Muscle layer of duodenum (tissue), 2 donors: ENCODE results near the gene CACNA1B.

Source experiments
- H3K27ac ChIP-seq: one replicate; pipeline ENCODE4 v1.7.0; 2013; ENCODE audit warnings: mild to moderate bottlenecking, low read length
- H3K27me3 ChIP-seq: one replicate; pipeline ENCODE4 v1.7.0; 2013; ENCODE audit warnings: low read depth, mild to moderate bottlenecking, control low read depth, low read length
- H3K36me3 ChIP-seq, 2 donors: one replicate each; pipeline ENCODE4 v1.7.0; 2013; ENCODE audit warnings: low read length in 2 of 2, control low read depth in 1 of 2, mild to moderate bottlenecking in 1 of 2; ENCODE audit not compliant: insufficient read depth in 2 of 2, control insufficient read depth in 1 of 2
- H3K4me1 ChIP-seq, 2 donors: one replicate each; pipeline ENCODE4 v1.7.0; 2013; ENCODE audit warnings: low read length in 2 of 2, mild to moderate bottlenecking in 2 of 2, control low read depth in 1 of 2, moderate library complexity in 1 of 2; ENCODE audit not compliant: insufficient read depth in 2 of 2, control insufficient read depth in 1 of 2
- H3K4me3 ChIP-seq, 2 donors: one replicate each; pipeline ENCODE4 v1.7.0; 2013; ENCODE audit warnings: low read length in 2 of 2, low read depth in 1 of 2, mild to moderate bottlenecking in 1 of 2
- H3K9me3 ChIP-seq, 2 donors: one replicate each; pipeline ENCODE4 v1.7.0; 2013; ENCODE audit warnings: low read length in 2 of 2, control low read depth in 1 of 2, mild to moderate bottlenecking in 1 of 2; ENCODE audit not compliant: control insufficient read depth in 1 of 2
- donor health status: healthy.

The CACNA1B gene

DNA sequence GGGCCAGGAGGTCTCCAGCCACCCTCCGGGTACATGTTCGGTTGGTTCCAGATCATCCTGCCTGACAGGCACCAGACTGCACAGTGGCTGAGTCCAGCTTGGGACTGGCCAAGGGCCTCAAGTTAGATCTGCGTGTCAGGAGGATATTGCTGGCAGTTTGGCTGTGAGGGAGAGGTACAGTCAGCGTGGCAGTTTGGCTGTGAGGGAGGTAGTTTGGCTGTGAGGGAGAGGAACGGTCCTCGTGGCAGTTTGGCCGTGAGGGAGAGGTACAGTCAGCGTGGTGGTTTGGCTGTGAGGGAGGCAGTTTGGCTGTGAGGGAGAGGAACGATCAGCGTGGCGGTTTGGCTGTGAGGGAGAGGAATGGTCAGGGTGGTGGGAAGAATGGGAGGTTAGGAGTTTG, 39.0 kb downstream of the CACNA1B start:
- Histone ChIP-seq H3K36me3 (no peaks in the 10 kb centered on the region), H3K27ac (no peak overlapping the region), H3K4me1 (peaks cover 0 to 3% of the 10 kb centered on the region in 2 donors), H3K9me3 (no peaks in the 10 kb centered on the region), H3K4me3 (no peak overlapping the region), H3K27me3 (no peaks in the 10 kb centered on the region)

DNA sequence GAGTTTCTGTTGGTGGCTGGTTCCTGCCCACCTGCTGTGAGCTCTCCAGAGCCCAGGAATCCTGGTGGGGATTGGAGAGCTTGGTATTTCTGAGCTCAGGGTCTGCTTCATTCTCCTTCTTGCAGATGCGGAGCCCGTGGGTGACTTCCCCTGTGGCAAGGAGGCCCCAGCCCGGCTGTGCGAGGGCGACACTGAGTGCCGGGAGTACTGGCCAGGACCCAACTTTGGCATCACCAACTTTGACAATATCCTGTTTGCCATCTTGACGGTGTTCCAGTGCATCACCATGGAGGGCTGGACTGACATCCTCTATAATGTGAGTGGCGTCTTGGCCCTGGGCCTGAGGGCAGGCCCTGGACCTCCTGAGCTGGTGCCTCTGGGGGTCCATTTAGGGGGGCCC, 39.5 kb downstream of the CACNA1B start:
- Histone ChIP-seq H3K27ac (no peak overlapping the region), H3K36me3 (no peaks in the 10 kb centered on the region), H3K9me3 (no peaks in the 10 kb centered on the region), H3K27me3 (no peaks in the 10 kb centered on the region), H3K4me3 (no peak overlapping the region), H3K4me1 (peaks cover 0 to 3% of the 10 kb centered on the region in 2 donors)

DNA sequence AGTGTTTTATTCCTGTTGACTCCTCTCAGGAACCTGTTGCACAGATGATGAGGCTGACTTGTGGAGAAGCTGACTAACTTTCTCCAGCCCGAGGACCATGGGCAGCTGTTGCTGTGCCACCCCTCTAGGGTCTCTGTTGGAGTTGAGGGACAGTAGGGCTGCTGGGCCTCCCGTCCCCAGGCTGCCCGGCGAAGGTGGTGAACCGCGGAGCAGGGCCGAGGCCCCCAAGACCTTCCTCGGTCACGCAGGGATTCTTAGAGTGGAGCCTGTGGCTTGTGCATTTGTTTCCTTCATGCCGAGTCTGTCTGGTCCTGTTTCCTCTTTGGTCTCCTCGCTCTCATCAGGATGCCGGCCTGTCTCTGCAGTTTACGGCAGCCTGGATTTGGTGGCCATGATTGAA, 40.2 kb downstream of the CACNA1B start:
- Histone ChIP-seq H3K27me3 (no peaks in the 10 kb centered on the region), H3K4me1 (peaks cover 0 to 3% of the 10 kb centered on the region in 2 donors), H3K9me3 (no peaks in the 10 kb centered on the region), H3K4me3 (no peak overlapping the region), H3K27ac (no peak overlapping the region), H3K36me3 (no peaks in the 10 kb centered on the region)

DNA sequence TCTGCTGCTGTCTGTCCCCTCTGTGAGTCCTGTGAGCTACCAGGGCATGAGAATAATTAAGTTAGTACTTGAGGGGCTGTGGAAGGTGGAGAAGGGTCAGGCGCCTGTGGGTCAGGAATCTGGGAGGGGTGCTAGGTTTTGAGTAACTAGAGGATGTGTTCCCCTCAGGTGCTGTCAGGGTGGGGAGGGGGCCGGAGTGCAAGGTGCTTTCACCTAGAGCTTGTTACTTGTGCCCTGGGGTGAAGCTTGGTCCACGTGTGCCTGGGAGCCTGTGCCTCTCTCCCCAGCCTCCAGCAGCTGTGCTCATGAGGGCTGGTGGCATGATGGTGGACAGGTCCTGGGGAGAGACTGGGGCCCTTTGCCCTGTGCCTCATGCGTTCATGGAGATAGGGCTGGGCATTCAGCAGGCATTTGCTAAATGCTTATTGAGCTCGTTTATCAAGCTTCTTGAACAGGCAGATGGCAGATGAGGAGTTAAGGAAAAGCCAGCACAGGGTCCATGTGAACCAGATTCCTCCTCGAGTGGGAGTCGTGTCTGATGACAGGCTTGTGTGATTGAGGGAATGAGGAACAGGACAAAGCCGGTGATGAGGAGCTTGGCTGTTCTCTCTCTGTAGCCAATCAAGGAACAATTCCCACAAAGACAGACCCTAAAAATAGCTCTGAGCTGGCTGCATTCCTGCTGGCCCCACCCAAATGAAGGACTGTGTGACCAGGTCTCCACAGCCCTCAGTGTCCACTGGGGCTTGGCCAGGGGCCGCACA, 40.9 kb downstream of the CACNA1B start:
- no peak overlapping the region for H3K27ac ChIP-seq
- no peaks in the 10 kb centered on the region for H3K9me3 ChIP-seq
- no peaks in the 10 kb centered on the region for H3K27me3 ChIP-seq
- peaks cover 0 to 3% of the 10 kb centered on the region in 2 donors for H3K4me1 ChIP-seq
- no peaks in the 10 kb centered on the region for H3K36me3 ChIP-seq
- H3K4me3 ChIP-seq, result no peak overlapping the region

DNA sequence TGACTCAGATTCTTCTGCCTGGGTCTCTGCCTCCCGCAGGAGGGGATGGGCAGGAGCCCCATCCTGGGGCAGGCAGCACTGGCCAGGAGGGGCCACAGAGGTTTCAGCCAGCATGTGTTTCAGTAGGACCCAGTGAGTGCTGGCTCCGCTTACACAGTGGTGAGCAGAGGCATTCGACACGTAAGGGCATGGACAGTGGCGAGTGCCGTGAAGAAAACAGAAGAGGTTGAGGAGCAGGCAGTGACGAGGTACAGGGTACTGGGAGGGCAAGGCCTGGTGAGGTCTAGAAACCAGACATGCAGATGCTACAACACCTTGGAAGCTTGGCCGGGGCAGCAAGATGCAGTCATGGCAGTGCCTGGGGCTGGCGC, 41.5 kb downstream of the CACNA1B start:
- peaks cover 0 to 3% of the 10 kb centered on the region in 2 donors for H3K4me1 ChIP-seq
- H3K36me3 ChIP-seq, result no peaks in the 10 kb centered on the region
- no peaks in the 10 kb centered on the region for H3K27me3 ChIP-seq
- no peak overlapping the region for H3K27ac ChIP-seq
- H3K4me3 ChIP-seq, result no peak overlapping the region
- H3K9me3 ChIP-seq, result no peaks in the 10 kb centered on the region

DNA sequence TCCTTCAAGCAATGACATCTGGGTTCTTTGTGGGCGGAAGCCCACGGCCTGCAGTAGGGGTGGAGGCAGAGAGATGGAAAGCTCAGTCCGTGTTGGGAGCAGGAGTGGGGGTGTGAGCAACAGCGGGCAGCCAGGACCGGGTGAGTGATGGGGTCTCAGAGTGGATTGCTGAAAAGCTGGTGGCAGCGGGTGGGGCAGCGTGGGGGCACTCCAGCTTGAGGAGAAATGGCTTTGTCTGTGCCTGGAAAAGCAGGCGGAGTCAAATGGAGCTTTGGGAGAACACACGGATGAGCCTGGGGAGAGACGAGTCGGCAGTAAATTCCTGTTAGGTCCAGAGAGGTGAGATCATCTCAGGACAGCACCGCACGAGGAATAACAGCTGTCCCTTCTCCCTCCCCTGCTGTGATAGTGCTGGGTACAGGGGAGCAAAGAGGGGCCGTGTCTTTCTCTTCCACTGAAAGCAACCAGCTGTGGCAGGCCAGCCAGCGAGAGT, 42.1 kb downstream of the CACNA1B start:
- Histone ChIP-seq H3K4me1 (peaks cover 0 to 3% of the 10 kb centered on the region in 2 donors), H3K27me3 (no peaks in the 10 kb centered on the region), H3K36me3 (no peaks in the 10 kb centered on the region), H3K4me3 (no peak overlapping the region), H3K9me3 (no peaks in the 10 kb centered on the region), H3K27ac (no peak overlapping the region)

DNA sequence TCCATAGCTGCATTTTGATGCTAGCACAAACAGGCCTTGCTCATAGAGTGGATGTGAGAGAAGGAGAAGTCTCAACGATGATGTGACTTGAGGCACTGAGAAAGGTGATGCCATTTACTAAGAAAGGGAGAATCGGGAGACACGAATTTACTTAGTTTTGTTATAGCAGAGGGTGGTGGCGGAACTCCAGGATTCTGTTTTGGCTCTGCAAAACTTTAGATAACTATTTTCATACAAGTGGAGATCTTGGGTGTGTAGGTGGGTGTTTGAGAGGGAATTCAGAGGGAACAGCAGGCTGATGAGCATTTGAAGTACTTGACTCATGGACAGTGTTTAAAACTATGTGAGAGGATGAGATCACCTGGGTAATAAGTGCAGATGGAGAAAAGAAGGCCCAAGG, 43.2 kb downstream of the CACNA1B start:
- H3K36me3 ChIP-seq, result no peaks in the 10 kb centered on the region
- H3K27ac ChIP-seq, result no peak overlapping the region
- peaks cover 0 to 3% of the 10 kb centered on the region in 2 donors for H3K4me1 ChIP-seq
- H3K27me3 ChIP-seq, result no peaks in the 10 kb centered on the region
- H3K4me3 ChIP-seq, result no peak overlapping the region
- no peaks in the 10 kb centered on the region for H3K9me3 ChIP-seq

DNA sequence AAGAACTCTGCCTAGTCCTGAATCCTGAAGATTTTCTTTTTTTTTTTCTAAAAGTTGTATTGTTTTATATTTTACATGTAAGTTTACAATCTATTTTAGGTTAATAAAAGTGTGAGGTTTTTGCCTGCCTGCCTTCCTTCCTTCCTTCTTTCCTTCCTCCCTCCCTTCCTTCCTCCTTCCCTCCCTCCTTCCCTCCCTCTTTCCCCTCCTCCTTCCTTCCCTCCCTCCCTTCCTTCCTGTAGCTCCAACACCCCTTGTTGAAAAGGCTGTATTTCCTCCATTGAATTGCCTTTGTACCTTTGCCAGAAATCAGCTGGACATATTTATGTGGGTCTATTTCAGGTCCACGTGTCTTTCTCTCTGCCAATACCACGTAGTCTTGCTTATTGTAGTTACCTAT, 46.6 kb downstream of the CACNA1B start:
- H3K27me3 ChIP-seq, result no peaks in the 10 kb centered on the region
- no peaks in the 10 kb centered on the region for H3K4me1 ChIP-seq
- H3K4me3 ChIP-seq, result no peak overlapping the region
- H3K27ac ChIP-seq, result no peak overlapping the region
- no peaks in the 10 kb centered on the region for H3K36me3 ChIP-seq
- peaks cover 0 to 11% of the 10 kb centered on the region in 2 donors for H3K9me3 ChIP-seq

DNA sequence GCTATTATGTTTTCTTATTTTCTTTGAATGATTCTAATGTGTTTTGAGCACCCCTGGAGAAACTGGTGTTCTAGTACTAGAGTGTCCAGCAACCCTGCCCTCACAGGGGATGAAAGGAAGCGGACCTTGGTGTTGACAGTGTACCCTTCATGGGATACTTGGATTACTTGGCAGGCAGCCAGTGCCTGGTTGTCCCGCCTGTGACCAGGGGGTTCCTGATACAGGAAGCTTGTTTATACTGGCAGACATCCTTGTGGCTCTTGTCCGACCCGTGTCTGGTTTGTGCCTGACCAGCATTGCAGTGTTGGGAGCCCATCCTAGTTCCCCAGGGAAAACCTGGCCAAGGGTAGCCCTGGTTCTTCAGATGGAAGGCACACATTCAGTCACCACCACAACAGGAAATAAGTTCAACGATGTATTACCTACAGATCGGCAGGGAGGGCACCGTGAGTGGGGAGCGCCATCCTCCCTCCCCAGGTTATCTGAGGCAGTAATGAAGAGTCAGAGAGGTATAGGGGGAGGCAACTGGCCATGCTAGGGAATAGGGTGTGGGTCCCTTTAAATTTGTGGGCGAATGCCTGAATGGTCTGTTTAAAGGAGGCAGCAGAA, 47.3 kb downstream of the CACNA1B start:
- peaks cover 0 to 11% of the 10 kb centered on the region in 2 donors for H3K9me3 ChIP-seq

DNA sequence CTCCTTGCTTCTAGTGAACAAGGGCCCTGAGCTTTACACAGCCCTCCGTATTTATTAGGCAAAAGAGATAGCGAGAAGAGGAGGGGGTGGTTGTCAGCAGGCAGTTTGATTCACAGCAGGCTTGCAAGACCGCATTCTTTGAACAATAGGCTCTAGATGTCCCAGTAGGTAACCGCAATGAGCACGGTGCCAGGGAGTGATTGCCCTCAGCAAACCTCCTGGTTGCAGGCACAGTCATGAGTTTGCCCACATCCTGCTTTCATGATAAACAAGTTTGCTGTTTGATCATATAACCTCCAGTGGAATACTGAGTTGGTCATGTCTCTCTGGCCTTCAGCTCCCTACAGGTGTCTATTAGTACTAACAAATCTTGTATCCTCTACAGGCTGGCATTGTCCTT, 66.1 kb downstream of the CACNA1B start:
- H3K4me1 ChIP-seq, result no peaks in the 10 kb centered on the region
- no peaks in the 10 kb centered on the region for H3K36me3 ChIP-seq
- H3K27me3 ChIP-seq, result no peaks in the 10 kb centered on the region
- no peak overlapping the region for H3K4me3 ChIP-seq
- H3K9me3 ChIP-seq, result peaks cover 5 to 7% of the 10 kb centered on the region in 2 donors
- H3K27ac ChIP-seq, result no peak overlapping the region

More for the DNA sequence above, 47.3 kb downstream of the CACNA1B start:
- H3K36me3 ChIP-seq, result no peaks in the 10 kb centered on the region
- no peaks in the 10 kb centered on the region for H3K4me1 ChIP-seq
- no peak overlapping the region for H3K4me3 ChIP-seq
- H3K27me3 ChIP-seq, result no peaks in the 10 kb centered on the region
- H3K27ac ChIP-seq, result no peak overlapping the region

DNA sequence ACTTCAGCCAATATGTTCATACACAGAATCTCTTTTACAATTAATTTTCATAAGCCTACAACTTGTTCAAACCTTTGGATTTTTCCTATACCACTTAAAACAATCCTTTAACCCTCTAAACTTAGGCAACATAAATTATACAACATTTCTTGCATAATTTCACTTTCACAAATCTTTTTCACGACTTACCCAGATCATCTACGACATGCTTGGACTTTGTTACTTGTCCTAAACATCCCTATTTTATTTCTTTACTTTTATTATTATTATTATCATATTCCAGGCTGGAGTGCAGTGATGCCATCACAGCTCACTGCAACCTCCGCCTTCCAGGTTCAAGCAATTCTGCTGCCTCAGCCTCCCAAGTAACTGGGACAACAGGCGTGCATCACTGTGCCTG, 68.0 kb downstream of the CACNA1B start:
- H3K27me3 ChIP-seq, result no peaks in the 10 kb centered on the region
- no peaks in the 10 kb centered on the region for H3K4me1 ChIP-seq
- H3K9me3 ChIP-seq, result peaks cover 5 to 7% of the 10 kb centered on the region in 2 donors
- no peaks in the 10 kb centered on the region for H3K36me3 ChIP-seq
- H3K4me3 ChIP-seq, result no peak overlapping the region
- no peak overlapping the region for H3K27ac ChIP-seq
